Measurements from ENCODE around the gene DIAPH3.
A peak's percentile ranks its signal among the peaks of the same experiment; 100 is the strongest.

The DIAPH3 gene

GRCh38 chr13:59673286-59673685 is 490.4 kb downstream of the DIAPH3 start:
- H3K4me3 ChIP-seq (ENCODE audit: low read depth, low read length), result no peak overlapping the region
- peak; percentile 17 for DNase-seq (ENCODE audit: low read depth)

- DNase-seq (ENCODE audit: low read depth), result no peak
- no peak overlapping the region for H3K4me3 ChIP-seq (ENCODE audit: low read depth, low read length)
Measured at GRCh38 chr13:59672445-59672844, 491.3 kb downstream of the DIAPH3 start.

- no peak overlapping the region for H3K4me3 ChIP-seq (ENCODE audit: low read depth, low read length)
- no peak for DNase-seq (ENCODE audit: low read depth)
Measured at GRCh38 chr13:59671881-59672280, 491.8 kb downstream of the DIAPH3 start.

- H3K4me3 ChIP-seq (ENCODE audit: low read depth, low read length), result no peak overlapping the region
- no peak for DNase-seq (ENCODE audit: low read depth)
Measured at GRCh38 chr13:59666504-59666903, 497.2 kb downstream of the DIAPH3 start.

GRCh38 chr13:59665732-59666131 is 498.0 kb downstream of the DIAPH3 start:
- peak; percentile 26 for DNase-seq (ENCODE audit: low read depth)
- H3K4me3 ChIP-seq (ENCODE audit: low read depth, low read length), result no peak overlapping the region

GRCh38 chr13:59665184-59665583 is 498.5 kb downstream of the DIAPH3 start:
- no peak for DNase-seq (ENCODE audit: low read depth)
- H3K4me3 ChIP-seq (ENCODE audit: low read depth, low read length), result no peak overlapping the region

- H3K4me3 ChIP-seq (ENCODE audit: low read depth, low read length), result no peak overlapping the region
- DNase-seq (ENCODE audit: low read depth), result no peak
Measured at GRCh38 chr13:59664586-59664985, 499.1 kb downstream of the DIAPH3 start.

GRCh38 chr13:59663707-59664106 is 500.0 kb downstream of the DIAPH3 start:
- H3K4me3 ChIP-seq (ENCODE audit: low read depth, low read length), result no peak overlapping the region
- no peak for DNase-seq (ENCODE audit: low read depth)

- no peak for DNase-seq (ENCODE audit: low read depth)
- H3K4me3 ChIP-seq (ENCODE audit: low read depth, low read length), result no peak overlapping the region
Measured at GRCh38 chr13:59660582-59660981, 503.1 kb downstream of the DIAPH3 start.

GRCh38 chr13:59659981-59660380 is 503.7 kb downstream of the DIAPH3 start:
- H3K4me3 ChIP-seq (ENCODE audit: low read depth, low read length), result no peak overlapping the region
- no peak for DNase-seq (ENCODE audit: low read depth)

GRCh38 chr13:59658738-59659330 is 504.9 kb downstream of the DIAPH3 start:
- no peak overlapping the region for H3K4me3 ChIP-seq (ENCODE audit: low read depth, low read length)
- no peak for DNase-seq (ENCODE audit: low read depth)

- no peak overlapping the region for H3K4me3 ChIP-seq (ENCODE audit: low read depth, low read length)
- DNase-seq (ENCODE audit: low read depth), result no peak
Measured at GRCh38 chr13:59658027-59658737, 505.5 kb downstream of the DIAPH3 start.

- DNase-seq (ENCODE audit: low read depth), result no peak
- H3K4me3 ChIP-seq (ENCODE audit: low read depth, low read length), result no peak overlapping the region
Measured at GRCh38 chr13:59653916-59654315, 509.8 kb downstream of the DIAPH3 start.

- DNase-seq (ENCODE audit: low read depth), result no peak
- no peak overlapping the region for H3K4me3 ChIP-seq (ENCODE audit: low read depth, low read length)
Measured at GRCh38 chr13:59651479-59651878, 512.2 kb downstream of the DIAPH3 start.

GRCh38 chr13:59643906-59644626 is 519.7 kb downstream of the DIAPH3 start:
- H3K4me3 ChIP-seq (ENCODE audit: low read depth, low read length), result no peak overlapping the region
- no peak for DNase-seq (ENCODE audit: low read depth)

GRCh38 chr13:59643364-59643841 is 520.3 kb downstream of the DIAPH3 start:
- DNase-seq (ENCODE audit: low read depth), result no peak

GRCh38 chr13:59641817-59642216 is 521.9 kb downstream of the DIAPH3 start:
- H3K4me3 ChIP-seq (ENCODE audit: low read depth, low read length), result no peak overlapping the region
- no peak for DNase-seq (ENCODE audit: low read depth)

More at GRCh38 chr13:59643364-59643841, 520.3 kb downstream of the DIAPH3 start:
- H3K4me3 ChIP-seq (ENCODE audit: low read depth, low read length), result no peak overlapping the region

GRCh38 chr13:59641261-59641660 is 522.5 kb downstream of the DIAPH3 start:
- no peak overlapping the region for H3K4me3 ChIP-seq (ENCODE audit: low read depth, low read length)
- DNase-seq (ENCODE audit: low read depth), result no peak

- no peak overlapping the region for H3K4me3 ChIP-seq (ENCODE audit: low read depth, low read length)
- no peak for DNase-seq (ENCODE audit: low read depth)
Measured at GRCh38 chr13:59638404-59638803, 525.3 kb downstream of the DIAPH3 start.

- no peak overlapping the region for H3K4me3 ChIP-seq (ENCODE audit: low read depth, low read length)
- no peak for DNase-seq (ENCODE audit: low read depth)
Measured at GRCh38 chr13:59635589-59635988, 528.1 kb downstream of the DIAPH3 start.

Data from skeletal muscle cell (primary cell).